ENCODE data around the gene COL8A1. TPM values are rescaled to one million over a fixed set of nuclear protein-coding genes. Genes with fewer than 3 reads are reported as not detected.

The COL8A1 gene
- 197 and 316 TPM in 2 replicates for total RNA-seq

DNA sequence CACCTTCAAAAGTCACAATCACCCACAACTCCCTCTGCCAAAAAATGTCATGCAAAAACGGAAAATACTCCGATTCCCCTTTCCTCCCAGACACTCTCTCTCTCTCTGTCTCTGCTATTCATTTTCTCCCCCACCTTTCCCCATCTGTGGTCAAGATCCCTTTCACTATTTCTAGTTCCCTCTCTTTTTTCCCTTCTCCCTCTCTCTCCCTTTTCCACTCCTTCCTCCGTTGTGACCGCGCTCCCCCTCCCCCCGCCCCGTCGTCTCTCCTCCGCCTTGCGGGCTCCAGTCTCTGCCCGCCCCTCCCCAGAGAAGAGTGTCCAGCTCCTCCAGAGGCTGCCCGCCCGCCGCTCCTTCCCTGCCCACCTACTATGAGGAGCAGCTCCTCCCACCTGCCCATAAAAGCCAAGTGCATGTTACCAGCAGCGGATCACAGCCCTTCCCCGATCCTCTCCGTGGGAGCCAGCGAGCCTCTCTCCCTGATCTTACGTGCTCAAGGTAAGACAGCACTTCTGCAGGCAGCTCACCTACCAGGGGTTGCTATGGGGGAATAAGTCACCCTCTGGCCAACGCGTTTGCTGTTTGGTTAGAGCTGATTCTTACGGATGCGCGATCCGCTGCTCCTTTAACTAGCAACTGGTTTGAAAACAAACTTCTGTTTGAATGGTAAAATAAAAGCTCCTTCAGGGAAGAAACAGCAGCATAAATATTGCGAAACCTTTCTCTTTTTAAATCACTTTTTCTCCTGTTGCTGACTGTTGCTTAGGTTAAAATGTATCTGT, at the start of gene COL8A1:
Gene COL8A1, plus strand, starts transcription at position 428 of the 782 bp plus-strand sequence. CDS start 152,089 bp downstream, outside the sequence.

DNA sequence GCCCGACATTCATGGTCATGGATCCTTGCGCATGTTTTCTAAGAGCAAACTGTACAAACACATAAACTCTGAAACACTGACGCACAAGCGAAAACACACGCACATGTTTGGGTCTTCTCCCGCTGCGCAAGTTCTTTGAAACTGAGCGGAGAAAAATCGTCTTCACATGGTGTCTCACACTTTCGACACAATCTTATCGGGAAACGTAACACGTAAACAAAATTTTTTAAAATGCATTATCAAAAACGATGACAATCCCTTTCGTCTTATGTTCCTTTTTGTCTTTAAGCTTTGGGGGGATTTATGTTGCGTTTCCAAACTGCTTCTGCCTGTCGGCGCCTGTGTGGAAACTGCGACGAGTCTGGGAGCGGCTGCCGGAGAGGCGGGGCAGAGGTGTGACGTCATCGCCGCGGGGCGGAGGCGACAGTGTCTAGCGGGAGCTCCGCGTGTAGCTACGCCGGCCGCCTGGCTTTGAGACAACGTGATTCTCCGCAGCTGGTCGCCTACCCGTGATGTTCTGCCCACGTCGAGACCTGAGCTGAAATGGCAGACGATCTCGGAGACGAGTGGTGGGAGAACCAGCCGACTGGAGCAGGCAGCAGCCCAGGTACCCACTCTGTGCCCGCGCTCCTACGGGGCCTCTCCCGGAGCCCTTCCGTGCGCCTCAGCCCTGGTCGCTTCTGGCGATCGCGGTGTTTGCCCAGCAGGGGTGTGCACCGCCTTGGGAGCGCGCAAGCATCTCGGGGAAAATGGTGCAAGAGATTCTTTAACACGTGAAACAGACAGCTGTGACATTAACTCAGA, 179.2 kb downstream of the COL8A1 start, which contains the start of gene CMSS1:
Gene CMSS1, plus strand, starts transcription at position 426 of the 804 bp plus-strand sequence.

Other genes with a start within 250 kb of the COL8A1 start
- gene CMSS1, start 179.3 kb downstream of the COL8A1 start, total RNA-seq, result 10.1 and 15.1 TPM in 2 replicates

Measured in smooth muscle cell of the umbilical artery (primary cell).